DND-41 (cell line): ENCODE measurements around the gene TNFAIP8.

ENCODE experiments used
- ATAC-seq: fragments of 200-7000 bp; cut with Tn5 transposase; 3 replicates; pipeline ENCODE4 v1.9.1; 2021; ENCODE audit warnings: low read depth; ENCODE audit not compliant: insufficient read depth
- DNase-seq: peaks from one replicate; pipeline ENCODE4 v3.0.0-alpha.2; 2020
- H2AFZ ChIP-seq: 2 replicates; pipeline ENCODE4 v1.6.0; 2012; ENCODE audit warnings: low read depth, low read length
- H3K27ac ChIP-seq: 2 replicates; pipeline ENCODE4 v1.5.1; 2012; ENCODE audit warnings: low read length, inconsistent platforms
- H3K27me3 ChIP-seq: fragments of 200-600 bp; sonication (generic); 2 replicates; pipeline ENCODE4 v1.6.0; 2012; ENCODE audit warnings: low read length, mild to moderate bottlenecking, inconsistent platforms; ENCODE audit not compliant: insufficient read depth, poor library complexity
- H3K36me3 ChIP-seq: 2 replicates; pipeline ENCODE4 v1.5.1; 2012; ENCODE audit warnings: low read length, inconsistent platforms; ENCODE audit not compliant: insufficient read depth
- H3K4me1 ChIP-seq: 2 replicates; pipeline ENCODE4 v1.5.1; 2012; ENCODE audit warnings: mild to moderate bottlenecking, low read length; ENCODE audit not compliant: insufficient read depth
- H3K4me2 ChIP-seq: 2 replicates; pipeline ENCODE4 v1.6.0; 2012; ENCODE audit warnings: mild to moderate bottlenecking, moderate library complexity, low read length, inconsistent platforms; ENCODE audit not compliant: insufficient read depth
- H3K4me3 ChIP-seq, 2 experiments: fragments of 200-600 bp in 1 of 2; shearing (Covaris generic) in 1 of 2; 2 replicates each; pipeline ENCODE4 v1.5.1; 2012 to 2016; ENCODE audit warnings: inconsistent platforms in 2 of 2, low read length in 2 of 2, mild to moderate bottlenecking in 2 of 2, low read depth in 1 of 2, moderate library complexity in 1 of 2
- H3K79me2 ChIP-seq: 2 replicates; pipeline ENCODE4 v1.6.0; 2012; ENCODE audit warnings: low read length, inconsistent platforms; ENCODE audit not compliant: insufficient read depth
- H3K9ac ChIP-seq: 2 replicates; pipeline ENCODE4 v1.6.0; 2012; ENCODE audit warnings: low read depth, mild to moderate bottlenecking, inconsistent platforms, low read length, moderate library complexity
- H3K9me3 ChIP-seq: 2 replicates; pipeline ENCODE4 v1.5.1; 2012; ENCODE audit warnings: low read length, moderate library complexity, mild to moderate bottlenecking, inconsistent platforms; ENCODE audit not compliant: insufficient read depth, severe bottlenecking
- H4K20me1 ChIP-seq: 2 replicates; pipeline ENCODE4 v1.6.0; 2012; ENCODE audit warnings: low read length; ENCODE audit not compliant: insufficient read depth
- CTCF ChIP-seq: IDR thresholded peaks from 2 replicates; pipeline ENCODE4 v1.5.1; 2012; ENCODE audit warnings: borderline replicate concordance, low read length, moderate library complexity, mild to moderate bottlenecking; ENCODE audit not compliant: poor library complexity, severe bottlenecking; ENCODE audit errors: extremely low read depth
- EZH2 ChIP-seq: IDR thresholded peaks from 3 replicates; pipeline ENCODE4 v1.6.1; 2012; ENCODE audit warnings: borderline replicate concordance, low read depth, mild to moderate bottlenecking, moderate library complexity, low read length, inconsistent platforms; ENCODE audit not compliant: severe bottlenecking

Gene TNFAIP8

GRCh38 chr5:119417891-119418605, 62.2 kb downstream of the TNFAIP8 start:
- peak; percentile 77 for ATAC-seq
- Histone ChIP-seq H3K36me3 (no peaks in the 10 kb centered on the region), H3K27ac (peak overlapping the region; percentile 43), H3K4me1 (peaks cover 17% of the 10 kb centered on the region), H3K9ac (no peak overlapping the region), H3K4me3 (no peak overlapping the region), H3K27me3 (no peaks in the 10 kb centered on the region), H2AFZ (peak overlapping the region; percentile 37; the same call in 1 of the 2 replicates), H3K79me2 (no peaks in the 10 kb centered on the region), H3K4me2 (peak overlapping the region; percentile 10; the same call in 1 of the 2 replicates), H4K20me1 (no peaks in the 10 kb centered on the region), H3K9me3 (no peaks in the 10 kb centered on the region)
- no peak for TF ChIP-seq EZH2
- TF ChIP-seq CTCF, result no peak
- no peak for DNase-seq

DNA sequence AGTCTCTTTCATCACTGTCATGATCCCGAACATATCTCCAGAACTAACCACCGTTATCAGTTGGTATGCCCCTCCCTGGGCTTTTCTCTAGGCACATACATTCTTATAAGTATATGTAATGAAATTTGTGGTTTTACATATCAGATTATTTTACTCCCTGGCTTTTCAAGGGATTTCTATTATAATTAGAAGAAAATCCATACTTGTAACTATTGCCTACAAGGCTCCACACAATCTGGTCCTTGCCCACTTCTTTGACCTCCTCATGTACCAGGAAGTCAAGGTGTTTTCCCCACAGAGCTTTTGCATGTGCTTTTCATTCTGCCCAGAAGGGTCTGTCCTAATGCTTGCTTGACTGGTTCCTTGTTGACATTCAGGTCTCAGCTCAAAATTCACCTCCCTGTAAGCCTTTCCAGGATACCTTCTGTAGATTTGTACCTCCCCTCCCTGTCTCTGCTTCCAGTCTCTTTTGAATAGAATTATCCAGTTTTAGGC, 62.8 kb downstream of the TNFAIP8 start:
- DNase-seq (no peak), ATAC-seq (peak; percentile 39; the same call in 1 of the 3 replicates)
- Histone ChIP-seq H3K36me3 (no peaks in the 10 kb centered on the region), H3K9ac (no peak overlapping the region), H3K9me3 (no peaks in the 10 kb centered on the region), H3K4me3 (no peak overlapping the region), H3K4me2 (no peak overlapping the region), H4K20me1 (no peaks in the 10 kb centered on the region), H3K27ac (no peak overlapping the region), H2AFZ (no peak overlapping the region; the same call in 1 of the 2 replicates), H3K27me3 (no peaks in the 10 kb centered on the region), H3K79me2 (no peaks in the 10 kb centered on the region), H3K4me1 (peaks cover 17% of the 10 kb centered on the region)
- TF ChIP-seq CTCF (no peak), EZH2 (no peak)

- TF ChIP-seq CTCF, result no peak
- TF ChIP-seq EZH2, result no peak
- no peaks in the 10 kb centered on the region for H3K9me3 ChIP-seq
- no peak overlapping the region for H3K9ac ChIP-seq
- no peak overlapping the region for H3K4me3 ChIP-seq
- H3K36me3 ChIP-seq, result no peaks in the 10 kb centered on the region
- H4K20me1 ChIP-seq, result no peaks in the 10 kb centered on the region
- DNase-seq (no peak), ATAC-seq (no peak)
- no peak overlapping the region for H3K27ac ChIP-seq
- H3K27me3 ChIP-seq, result no peaks in the 10 kb centered on the region
- no peak overlapping the region for H2AFZ ChIP-seq
- H3K4me1 ChIP-seq, result peaks cover 17% of the 10 kb centered on the region
- no peaks in the 10 kb centered on the region for H3K79me2 ChIP-seq
- no peak overlapping the region for H3K4me2 ChIP-seq
These were observed 64.3 kb downstream of the TNFAIP8 start for GRCh38 chr5:119420169-119420568.
